Esophagus muscularis mucosa (tissue), 4 donors: Measurements from ENCODE around the gene GABARAPL2.

Experiments used
- CTCF ChIP-seq, 3 experiments: fragments of 200-600 bp in 2 of 3; fragments of 450-650 bp in 1 of 3; sonication (generic) in 2 of 3; IDR thresholded peaks; one replicate each; pipeline ENCODE4 v1.5.1; 2017 to 2019; ENCODE audit warnings: antibody characterized with exemption in 3 of 3, mild to moderate bottlenecking in 2 of 3, moderate library complexity in 1 of 3
- EP300 ChIP-seq: sonication (generic); formaldehyde crosslinking; IDR thresholded peaks from one replicate; pipeline ENCODE4 v1.6.1; 2017; ENCODE audit warnings: antibody characterized with exemption
- POLR2A ChIP-seq: fragments of 450-650 bp; IDR thresholded peaks from one replicate; pipeline ENCODE4 v1.6.1; 2017; ENCODE audit warnings: antibody characterized with exemption, moderate library complexity, mild to moderate bottlenecking, low read depth
- POLR2AphosphoS5 ChIP-seq, 2 donors: sonication (generic); formaldehyde crosslinking; IDR thresholded peaks; one replicate each; pipeline ENCODE4 v1.6.1; 2017; ENCODE audit warnings: antibody characterized with exemption in 2 of 2

DNA sequence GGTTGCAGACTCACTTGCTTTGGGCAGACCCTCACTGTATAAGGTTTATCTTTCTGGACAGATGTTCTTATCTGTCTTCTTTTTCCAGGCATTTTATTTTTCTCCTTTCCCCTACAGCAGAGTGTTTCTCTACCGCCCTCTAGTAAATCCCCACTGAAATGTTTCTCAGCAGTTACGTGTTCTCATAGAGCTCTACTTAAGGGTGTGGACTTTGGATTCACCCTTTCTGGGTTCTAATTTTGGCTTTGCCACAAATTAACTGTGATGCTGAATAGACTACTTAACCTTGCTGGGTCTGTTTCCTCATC, 54.9 kb downstream of the GABARAPL2 start:
- TF ChIP-seq CTCF (IDR thresholded peaks at IDR 0.05), result peak in 2 of 3 experiments; percentile 7 to 9
- no peak for TF ChIP-seq POLR2A
- no peak for TF ChIP-seq EP300
- no peak for TF ChIP-seq POLR2AphosphoS5 (IDR thresholded peaks at IDR 0.05)
